Upper lobe of left lung (tissue), 4 donors: ENCODE results near the gene NOS1.
"Not testable (repeated sequence)": the region's sequence is repeated elsewhere in the genome, so short reads cannot be mapped to it uniquely, and the experiment has no call there.

Source experiments
- CTCF ChIP-seq, 6 experiments: fragments of 450-650 bp in 4 of 6; fragments of 200-600 bp in 2 of 6; sonication (generic) in 2 of 6; IDR thresholded peaks; one replicate each; pipeline ENCODE4 v1.5.1; 2016 to 2019; ENCODE audit warnings: antibody characterized with exemption in 6 of 6
- EP300 ChIP-seq, 4 donors: sonication (generic); formaldehyde crosslinking; IDR thresholded peaks; one replicate each; pipeline ENCODE4 v1.5.1; 2017; ENCODE audit warnings: antibody characterized with exemption in 4 of 4, control low read depth in 2 of 4
- POLR2A ChIP-seq, 4 donors: fragments of 450-650 bp; IDR thresholded peaks; one replicate each; pipeline ENCODE4 v1.5.1; 2016 to 2017; ENCODE audit warnings: antibody characterized with exemption in 4 of 4, mild to moderate bottlenecking in 2 of 4
- POLR2AphosphoS5 ChIP-seq, 2 donors: sonication (generic); formaldehyde crosslinking; IDR thresholded peaks; one replicate each; pipeline ENCODE4 v1.5.1; 2017; ENCODE audit warnings: antibody characterized with exemption in 2 of 2

- not testable (repeated sequence) for TF ChIP-seq POLR2A, EP300, CTCF, POLR2AphosphoS5 (IDR thresholded peaks at IDR 0.05)
Measured at GRCh38 chr12:117220947-117221346, 140.5 kb downstream of the NOS1 start.
